Activated naive CD4-positive, alpha-beta T cell (primary cell): ENCODE results near the gene TENM4.

Experiments used
- DNase-seq, 4 experiments: peaks; one replicate each; lab custom pipeline; 2025; lab: John Stamatoyannopoulos, UW

The TENM4 gene

GRCh38 chr11:79119491-79120284 is 321.1 kb downstream of the TENM4 start:
- DNase-seq = no peak

GRCh38 chr11:79117488-79117887 is 323.3 kb downstream of the TENM4 start:
- DNase-seq = no peak

- DNase-seq = no peak
Observed at GRCh38 chr11:79116600-79116999, 324.2 kb downstream of the TENM4 start.

GRCh38 chr11:79113054-79113690 is 327.7 kb downstream of the TENM4 start:
- no peak for DNase-seq

GRCh38 chr11:79110796-79111195 is 330.0 kb downstream of the TENM4 start:
- DNase-seq = no peak

GRCh38 chr11:79110321-79110720 is 330.5 kb downstream of the TENM4 start:
- no peak for DNase-seq

GRCh38 chr11:79108851-79109250 is 332.0 kb downstream of the TENM4 start:
- DNase-seq = no peak

GRCh38 chr11:79102840-79103239 is 338.0 kb downstream of the TENM4 start:
- DNase-seq = no peak

GRCh38 chr11:79101656-79102055 is 339.2 kb downstream of the TENM4 start:
- no peak for DNase-seq

GRCh38 chr11:79100093-79100910 is 340.5 kb downstream of the TENM4 start:
- DNase-seq = no peak

- DNase-seq = no peak
Observed at GRCh38 chr11:79098146-79098545, 342.7 kb downstream of the TENM4 start.

- DNase-seq = no peak
Observed at GRCh38 chr11:79097246-79097875, 343.5 kb downstream of the TENM4 start.

- no peak for DNase-seq
Observed at GRCh38 chr11:79095424-79095823, 345.4 kb downstream of the TENM4 start.

- DNase-seq = no peak
Observed at GRCh38 chr11:79094616-79095015, 346.2 kb downstream of the TENM4 start.

GRCh38 chr11:79092791-79093353 is 348.0 kb downstream of the TENM4 start:
- DNase-seq = no peak

GRCh38 chr11:79090191-79090705 is 350.6 kb downstream of the TENM4 start:
- no peak for DNase-seq

- no peak for DNase-seq
Observed at GRCh38 chr11:79089601-79090000, 351.2 kb downstream of the TENM4 start.

- DNase-seq = no peak
Observed at GRCh38 chr11:79088967-79089366, 351.9 kb downstream of the TENM4 start.

GRCh38 chr11:79087961-79088318 is 352.9 kb downstream of the TENM4 start:
- DNase-seq = no peak

GRCh38 chr11:79087238-79087960 is 353.4 kb downstream of the TENM4 start:
- no peak for DNase-seq

- DNase-seq = no peak
Observed at GRCh38 chr11:79086056-79086455, 354.8 kb downstream of the TENM4 start.
